ENCODE data around the gene PODNL1.
A peak's percentile ranks its signal among the peaks of the same experiment; 100 is the strongest.

The PODNL1 gene

GRCh38 chr19:13956365-13956744, 18.1 kb upstream of the PODNL1 start:
- DNase-seq, result no peak

GRCh38 chr19:13955662-13956364, 17.6 kb upstream of the PODNL1 start:
- no peak for DNase-seq

DNA sequence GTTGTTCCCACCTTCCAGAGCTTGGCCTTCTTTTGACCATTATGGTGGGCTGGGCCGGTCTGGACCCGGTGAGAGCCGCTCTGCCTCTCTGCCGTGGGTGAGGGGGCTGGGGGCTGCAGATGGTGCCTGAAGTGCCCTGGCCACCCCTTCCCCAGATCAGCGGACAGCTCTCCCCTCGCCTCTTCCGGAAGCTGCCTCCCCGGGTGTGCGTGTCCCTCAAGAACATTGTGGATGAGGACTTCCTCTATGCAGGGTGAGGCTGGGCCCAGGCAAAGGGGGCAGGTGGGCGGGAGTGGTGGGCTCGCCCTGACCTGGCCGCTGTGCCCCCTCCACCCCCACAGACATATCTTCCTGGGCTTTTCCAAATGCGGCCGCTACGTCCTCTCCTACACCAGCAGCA, 16.0 kb upstream of the PODNL1 start:
- no peak for DNase-seq

DNA sequence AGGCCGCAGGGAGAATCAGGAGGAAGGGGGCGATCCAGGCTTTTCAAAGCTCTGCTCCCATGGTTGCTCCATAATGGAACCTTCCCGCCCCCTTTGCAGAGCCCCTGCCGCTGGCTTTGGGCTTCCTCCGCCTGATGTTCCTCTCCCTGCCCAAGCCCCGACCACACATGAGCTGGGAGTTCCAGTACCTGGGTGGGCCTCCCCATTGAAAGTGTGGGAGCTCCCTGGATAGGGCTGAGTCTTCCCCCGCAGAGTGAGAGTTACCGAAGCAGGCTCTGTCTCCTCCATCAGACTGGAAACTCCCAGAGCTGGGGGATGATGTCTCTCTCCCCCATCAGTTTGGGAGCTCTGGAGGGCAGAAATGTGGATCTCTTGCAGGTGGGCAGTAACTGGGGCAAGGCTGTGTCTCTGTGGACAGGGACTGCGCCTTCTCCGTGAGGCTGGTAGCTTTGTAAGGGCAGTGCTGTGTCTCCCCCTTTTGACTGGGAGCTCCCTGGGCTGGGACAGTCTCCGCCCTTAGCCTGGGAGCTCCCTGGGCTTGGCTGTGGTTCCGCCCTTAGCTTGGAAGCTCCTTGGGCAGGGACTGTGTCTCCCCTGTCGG, 14.8 kb upstream of the PODNL1 start:
- DNase-seq, result no peak

DNA sequence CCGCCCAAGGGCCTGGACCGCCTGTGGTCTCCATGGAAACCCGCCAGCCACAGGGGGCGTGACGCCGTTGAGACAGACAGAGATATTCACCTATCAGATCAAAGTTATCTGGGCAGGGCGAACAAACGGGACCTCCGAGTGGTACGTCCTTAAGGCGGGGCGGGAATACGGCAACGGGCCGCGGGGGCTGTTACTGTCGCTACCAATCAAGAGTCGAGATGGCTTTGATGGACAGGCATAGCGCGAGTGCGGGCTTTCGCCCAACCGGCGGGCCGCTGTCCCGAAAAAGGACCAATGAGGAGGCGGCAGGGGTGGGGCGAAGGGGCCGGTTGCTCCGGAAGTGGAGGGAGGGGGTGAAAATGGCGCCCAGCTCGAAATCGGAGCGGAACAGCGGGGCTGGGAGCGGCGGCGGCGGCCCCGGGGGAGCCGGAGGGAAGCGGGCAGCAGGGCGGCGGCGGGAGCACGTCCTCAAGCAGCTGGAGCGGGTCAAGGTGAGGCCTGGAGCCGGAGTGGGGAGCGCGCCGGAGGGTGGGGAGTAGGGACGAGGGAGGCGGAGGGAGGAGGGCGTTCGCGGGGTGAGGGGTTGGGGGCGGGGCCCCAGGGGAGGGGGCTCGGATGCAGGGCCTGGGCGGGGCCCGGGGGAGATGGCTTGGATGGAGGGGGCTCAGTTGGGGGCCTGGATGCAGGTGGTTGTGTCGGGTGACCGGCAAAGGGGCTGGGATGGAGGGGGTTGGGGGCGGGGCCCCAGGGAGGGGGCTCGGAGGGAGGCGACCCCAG, 14.1 kb upstream of the PODNL1 start, which contains the start of gene DCAF15:
DCAF15 (plus strand) TSS at position 356 of the 777 bp plus-strand sequence; CDS start at position 360, 4 bp downstream.
- peak; percentile 99 for DNase-seq

DNA sequence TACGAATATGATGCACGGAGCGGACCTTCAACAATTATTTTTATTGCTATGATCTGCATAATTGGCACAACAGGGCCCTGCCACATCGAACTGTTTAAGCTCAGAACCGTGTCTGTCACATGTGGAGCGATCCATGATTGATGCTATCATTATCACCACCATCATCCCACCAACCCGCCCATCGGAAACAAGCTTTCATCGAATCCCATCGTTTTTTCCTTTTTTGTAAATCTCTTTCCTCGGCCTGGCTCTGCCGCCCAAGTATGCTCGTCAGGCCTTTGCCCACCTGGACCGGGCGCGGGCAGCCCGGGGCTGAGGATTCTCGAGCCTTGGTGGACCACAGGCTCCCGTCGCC, 13.6 kb upstream of the PODNL1 start:
- no peak for DNase-seq

DNA sequence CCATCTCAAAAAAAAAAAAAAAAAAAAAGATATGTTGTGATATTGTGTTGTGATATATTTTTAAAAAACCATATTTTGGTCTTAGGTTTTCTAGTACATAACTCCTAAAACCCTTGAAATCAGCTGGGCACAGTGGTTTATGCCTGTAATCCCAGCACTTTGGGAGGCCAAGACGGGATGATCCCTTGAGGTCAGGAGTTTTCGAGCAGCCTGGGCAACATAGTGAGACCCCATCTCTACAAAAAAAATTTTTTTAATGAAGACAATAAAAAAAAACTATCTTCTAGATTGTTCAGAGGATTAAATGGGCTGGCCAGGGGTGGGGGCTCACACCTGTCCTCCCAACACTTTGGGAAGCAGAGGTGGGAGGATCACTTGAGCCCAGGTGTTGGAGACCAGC, 12.8 kb upstream of the PODNL1 start:
- DNase-seq, result no peak

DNA sequence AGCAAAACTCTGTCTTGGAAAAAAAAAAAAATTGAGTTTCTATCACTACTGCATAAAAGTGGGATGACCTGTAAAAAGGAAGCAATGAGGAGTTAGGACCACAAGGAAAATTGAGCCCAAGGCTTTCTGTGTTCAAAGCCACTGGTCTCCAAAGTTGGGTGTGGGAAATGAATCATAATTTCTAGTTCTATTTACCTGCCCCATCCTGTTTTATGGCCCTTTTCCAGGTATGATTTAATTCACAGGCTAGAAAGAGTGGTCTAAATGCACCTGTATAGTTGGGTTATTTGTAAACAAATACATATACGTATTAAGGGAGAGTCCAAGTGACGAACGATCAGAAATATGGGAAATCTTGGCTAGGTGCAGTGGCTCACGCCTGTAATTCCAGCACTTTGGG, 8.2 kb upstream of the PODNL1 start:
- no peak for DNase-seq

DNA sequence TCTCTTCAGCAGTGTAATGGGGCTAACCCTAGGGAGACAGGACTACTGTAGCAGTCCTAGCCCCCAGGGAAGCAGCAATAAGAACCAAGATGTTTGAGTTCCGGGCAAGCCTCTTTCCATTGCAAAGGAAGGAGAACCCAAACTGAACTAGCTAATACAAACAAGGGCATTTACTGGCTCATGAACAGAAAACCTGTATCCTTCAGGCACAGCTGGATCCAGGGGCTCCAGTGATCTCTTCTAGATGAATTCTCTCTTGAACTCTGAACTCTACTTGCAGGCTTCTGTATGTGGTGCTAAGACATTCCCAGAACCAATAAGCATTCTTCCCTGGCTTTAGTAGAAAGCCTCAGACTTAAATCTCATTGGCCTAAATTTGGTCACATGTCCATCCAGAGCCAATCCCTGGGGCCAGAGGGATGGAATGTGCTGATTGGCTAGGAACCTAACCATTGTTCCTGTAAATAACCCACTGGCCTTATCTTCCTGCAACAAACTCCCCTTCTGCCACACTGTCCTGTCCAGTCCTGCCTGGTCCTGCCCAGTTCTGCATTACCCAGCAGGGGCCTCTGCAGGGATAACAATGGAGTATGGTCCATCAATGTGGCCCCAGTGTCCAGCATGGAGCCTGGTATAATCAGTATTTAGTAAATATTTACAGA, 3.9 kb upstream of the PODNL1 start:
- no peak for DNase-seq

DNA sequence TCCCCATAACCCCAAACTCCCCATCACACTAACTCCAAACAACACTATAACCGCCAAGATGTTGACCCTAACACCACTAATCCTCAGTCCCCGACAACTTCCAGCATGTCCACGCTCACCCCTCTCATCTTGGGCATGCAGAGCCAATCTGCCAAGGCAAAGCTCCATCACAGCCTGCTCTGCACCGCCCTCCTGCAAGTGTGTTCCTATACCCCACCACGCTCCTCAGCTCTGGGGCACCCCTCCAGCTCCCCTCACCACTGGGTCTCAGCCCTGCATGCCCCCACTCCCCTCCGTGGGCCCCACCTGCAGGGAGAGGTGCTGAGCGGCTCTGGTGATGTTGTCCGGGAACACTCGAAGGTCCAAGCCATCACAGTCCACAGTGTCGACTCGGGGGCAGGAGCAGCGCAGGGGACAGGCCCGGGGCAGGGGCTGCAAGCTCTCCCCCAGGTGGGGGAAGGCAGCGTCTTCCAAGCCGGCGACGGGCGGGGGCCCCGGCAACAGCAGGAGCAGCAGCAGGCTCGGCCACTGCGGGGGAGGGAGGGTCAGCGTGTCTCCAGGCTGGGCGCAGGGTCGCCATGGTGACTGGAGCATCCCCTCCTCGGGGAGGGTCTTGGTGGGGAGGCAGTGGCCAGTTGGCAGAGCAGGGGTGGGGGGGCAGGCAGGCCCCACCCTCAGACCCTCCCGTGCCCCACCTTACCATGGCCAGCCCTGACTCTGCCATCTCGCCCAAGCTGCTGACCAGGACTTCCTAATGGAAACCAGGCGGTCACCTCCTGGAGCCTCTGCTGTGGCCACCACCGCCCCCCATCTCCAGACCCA, 527 bp downstream of the PODNL1 start:
- DNase-seq, result no peak

DNA sequence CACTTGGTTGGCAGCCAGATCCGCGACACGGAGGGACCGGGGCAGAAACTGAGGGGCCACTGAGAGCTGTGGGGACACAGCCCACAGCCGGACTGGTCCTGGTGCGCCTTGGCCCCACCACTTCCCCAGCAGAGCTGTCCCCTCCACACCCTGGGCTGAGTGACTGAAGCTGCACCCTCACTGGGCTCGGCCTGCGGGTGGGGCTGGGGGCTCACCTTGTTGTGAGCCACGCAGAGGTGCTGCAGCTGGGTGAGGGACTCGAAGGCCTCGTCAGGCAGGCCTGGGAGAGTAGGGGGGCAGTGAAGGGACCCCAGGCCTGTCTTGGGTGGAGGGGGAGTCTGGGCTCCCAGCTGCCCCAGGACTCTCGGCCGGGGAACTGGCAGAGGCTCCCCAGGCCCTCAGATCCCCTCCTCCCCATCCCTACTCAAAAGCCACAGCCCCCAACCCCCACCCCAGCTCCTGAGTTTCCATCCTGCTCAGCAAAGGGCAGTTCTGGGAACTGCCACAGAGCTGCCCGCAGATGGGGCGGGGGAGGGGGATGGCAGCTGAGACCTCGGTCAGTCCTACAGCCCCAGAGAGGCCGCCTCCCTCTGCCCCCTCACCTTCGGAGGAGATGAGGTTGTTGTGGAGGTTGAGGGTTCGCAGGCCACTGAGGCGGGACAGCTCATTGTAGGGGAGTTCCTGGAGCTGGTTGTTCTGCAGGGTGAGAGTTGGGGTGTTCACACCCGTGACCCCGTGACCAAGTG, 2.3 kb downstream of the PODNL1 start:
- DNase-seq, result no peak

GRCh38 chr19:13934785-13935109, 3.5 kb downstream of the PODNL1 start:
- DNase-seq, result no peak

- no peak for DNase-seq
Observed at GRCh38 chr19:13932911-13933393, 5.3 kb downstream of the PODNL1 start.

GRCh38 chr19:13932149-13932637, 6.0 kb downstream of the PODNL1 start:
- DNase-seq, result no peak

DNA sequence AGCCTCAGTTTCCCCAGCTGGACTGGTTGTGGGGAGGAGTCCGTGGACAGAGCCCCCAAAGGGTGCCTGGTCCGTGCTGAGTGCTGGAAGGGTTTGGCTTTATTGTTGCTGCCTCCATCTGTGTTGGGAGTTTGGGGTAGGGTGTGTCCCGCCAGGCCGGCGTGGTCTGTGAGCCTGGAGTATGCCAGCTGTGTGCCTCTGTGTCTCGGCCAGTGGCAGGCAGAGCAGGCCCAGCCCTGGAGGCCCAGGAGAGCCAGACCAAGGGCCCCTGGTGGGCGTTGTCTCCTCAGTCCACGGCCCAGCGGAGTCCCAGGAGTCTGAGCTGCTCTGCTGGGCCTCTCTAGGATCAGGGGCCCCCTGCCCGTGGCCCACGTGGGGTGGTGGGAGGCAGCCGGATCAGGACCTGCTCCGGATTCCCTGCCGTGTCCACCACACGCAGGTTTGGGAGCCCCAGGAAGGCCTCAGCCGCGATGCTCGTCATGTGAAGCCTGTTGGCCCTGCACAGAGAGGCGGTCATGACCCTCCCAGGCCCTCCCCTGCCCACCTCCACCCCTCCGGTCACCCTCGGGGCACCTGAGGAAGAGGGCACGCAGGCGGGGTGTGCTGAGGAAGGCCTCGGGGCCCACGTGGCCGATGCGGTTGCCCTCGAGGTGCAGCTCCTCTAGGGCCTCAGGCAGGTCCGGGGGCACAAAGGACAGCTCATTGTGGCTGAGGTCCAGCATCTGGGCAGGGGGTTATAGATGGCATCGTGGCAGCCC, 6.6 kb downstream of the PODNL1 start:
- no peak for DNase-seq

- no peak for DNase-seq
Observed at GRCh38 chr19:13930402-13930801, 7.8 kb downstream of the PODNL1 start.

DNA sequence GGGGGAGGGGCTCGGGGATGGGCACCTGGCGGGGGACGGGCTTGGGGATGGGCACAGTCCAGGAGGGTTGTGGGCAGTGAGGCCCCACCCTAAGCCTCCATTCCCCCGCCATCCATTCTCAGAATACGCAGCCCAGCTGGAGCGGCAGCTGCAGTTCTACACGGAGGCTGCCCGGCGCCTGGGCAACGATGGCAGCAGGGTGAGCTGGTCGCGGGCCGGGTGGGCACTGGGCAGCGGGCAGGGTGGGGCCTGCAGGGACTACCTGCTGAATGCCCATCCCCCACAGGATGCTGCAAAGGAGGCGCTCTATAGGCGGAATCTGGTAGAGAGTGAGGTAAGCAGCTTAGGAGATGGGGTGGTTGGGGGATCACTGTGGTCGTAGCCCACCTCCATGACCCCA, 8.3 kb downstream of the PODNL1 start:
- DNase-seq, result no peak

DNA sequence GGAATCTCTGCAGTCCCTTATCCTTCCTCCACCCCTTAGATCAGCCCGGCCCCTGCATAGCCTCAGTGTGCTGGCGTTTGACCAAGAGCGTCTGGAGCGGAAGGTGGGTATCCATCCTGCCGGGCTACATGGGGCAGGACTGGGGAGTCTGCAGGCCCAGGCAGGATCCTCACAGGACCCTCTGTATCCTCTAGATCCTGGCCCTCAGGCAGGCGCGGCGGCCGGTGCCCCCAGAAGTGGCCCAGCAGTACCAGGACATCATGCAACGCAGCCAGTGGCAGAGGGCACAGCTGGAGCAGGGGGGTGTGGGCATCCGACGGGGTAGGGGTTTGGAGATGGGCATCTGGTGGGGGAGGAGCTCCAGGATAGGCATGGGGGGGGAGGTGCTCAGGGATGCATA, 8.9 kb downstream of the PODNL1 start:
- no peak for DNase-seq

DNA sequence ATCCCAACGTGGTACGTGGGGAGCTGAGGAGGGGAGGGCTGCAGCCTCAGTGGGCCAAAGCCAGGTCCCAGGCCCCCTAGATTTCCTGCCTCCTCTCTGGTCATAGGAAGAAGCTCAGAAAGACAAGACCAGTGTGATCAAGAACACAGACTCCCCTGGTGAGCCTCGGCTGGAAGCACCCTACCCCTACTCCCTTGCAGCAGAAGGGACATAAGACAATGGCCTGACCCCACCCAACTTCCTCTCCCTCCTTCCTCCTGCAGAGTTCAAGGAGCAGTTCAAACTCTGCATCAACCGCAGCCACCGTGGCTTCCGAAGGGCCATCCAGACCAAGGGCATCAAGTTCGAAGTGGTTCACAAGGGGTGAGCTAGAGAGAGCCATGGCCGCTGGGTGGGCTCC, 11.5 kb downstream of the PODNL1 start:
- no peak for DNase-seq

DNA sequence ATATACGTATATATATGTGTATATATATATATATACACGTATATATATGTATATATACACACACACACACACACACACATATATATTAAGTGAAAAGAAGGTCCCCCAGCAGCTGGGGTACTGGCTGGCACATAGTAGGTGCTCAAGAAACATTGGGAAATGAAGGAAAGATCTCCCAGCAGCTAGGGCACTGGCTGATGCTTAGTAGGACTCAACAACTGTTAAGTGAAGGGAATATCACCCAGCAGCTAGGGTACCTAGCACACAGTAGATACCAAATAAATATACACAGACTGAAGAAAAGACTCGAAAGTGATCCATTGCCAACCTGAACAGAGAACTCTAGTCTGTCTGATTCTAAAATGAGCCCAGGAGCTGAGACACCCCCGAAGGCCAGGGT, 12.2 kb downstream of the PODNL1 start:
- no peak for DNase-seq

Data from T1000 (cell line).